Glomerular endothelial cell (primary cell): ENCODE measurements around the gene EIPR1. TPM values are rescaled to one million over a fixed set of nuclear protein-coding genes. Genes with fewer than 3 reads are reported as not detected.

Experiments
- DNase-seq: peaks from one replicate; pipeline ENCODE4 v3.0.0-alpha.2; 2011; ENCODE audit warnings: low read depth, low spot score; ENCODE audit errors: extremely low read depth
- total RNA-seq: library from RNA; depleted of rRNA; stranded (reverse); fragments of >200 nt; gene quantifications from 2 replicates; pipeline ENCODE4 v1.2.3, GENCODE V29; 2015

Gene EIPR1
- total RNA-seq, 1 donor from 2014 or later = 40.7 TPM

DNA sequence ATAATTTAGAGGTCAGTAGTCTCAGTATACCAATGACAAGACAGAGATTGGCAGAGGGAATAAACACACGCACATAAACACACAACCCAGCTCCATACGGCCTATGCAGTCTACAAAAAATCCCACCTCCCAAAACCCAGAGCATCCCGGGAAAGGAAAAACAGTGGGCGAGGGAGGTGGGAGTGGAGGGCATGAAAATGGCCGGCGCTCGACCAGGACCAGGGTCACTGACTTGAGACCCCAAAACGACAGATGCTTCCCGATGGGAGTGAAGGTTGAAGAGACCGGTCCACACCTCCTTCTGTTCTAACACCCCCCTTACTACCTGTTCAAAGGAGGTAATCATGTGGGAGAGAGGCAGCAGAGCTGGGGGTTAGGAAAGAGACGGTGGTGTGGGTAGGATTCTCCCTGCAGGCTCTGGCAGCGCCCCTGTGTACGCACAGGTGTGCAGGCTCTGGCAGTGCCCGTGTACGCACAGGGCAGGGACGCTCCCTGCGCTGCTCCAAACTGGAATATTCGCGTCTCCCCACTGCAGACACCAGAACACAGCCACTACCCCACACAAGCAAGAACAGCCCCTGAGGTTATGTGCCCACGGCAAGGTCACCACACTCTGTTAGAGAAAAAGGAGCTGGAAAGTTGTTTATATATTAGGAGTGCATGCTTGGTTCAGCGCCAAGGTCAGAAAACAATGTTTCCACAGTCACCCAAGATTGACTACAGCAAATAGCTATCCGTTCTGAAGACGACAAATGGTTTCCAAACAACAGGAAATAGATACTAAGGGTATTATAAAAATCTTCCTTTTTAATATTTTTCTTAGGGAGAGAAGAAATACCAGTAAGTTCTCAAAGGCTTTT is 67.9 kb downstream of the EIPR1 start:
- DNase-seq = no peak

DNA sequence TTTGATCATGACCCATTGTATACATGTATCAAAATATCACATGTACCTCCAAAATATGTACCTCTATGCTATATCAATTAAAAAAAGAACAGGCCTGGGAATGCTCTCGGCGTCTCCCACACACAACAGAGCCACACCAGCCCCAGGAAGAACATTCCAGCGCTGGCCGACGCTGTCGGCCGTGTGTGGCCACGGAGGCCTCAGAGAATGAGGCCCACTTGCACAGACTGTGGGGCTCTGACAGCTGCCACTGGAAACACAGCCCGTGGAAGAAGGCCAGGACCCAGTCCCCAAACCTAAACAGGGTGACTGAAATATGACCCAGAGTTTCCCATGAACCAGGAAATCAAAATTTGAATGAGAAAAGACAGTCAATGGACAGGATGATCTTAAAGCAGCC is 69.7 kb downstream of the EIPR1 start:
- DNase-seq = no peak

DNA sequence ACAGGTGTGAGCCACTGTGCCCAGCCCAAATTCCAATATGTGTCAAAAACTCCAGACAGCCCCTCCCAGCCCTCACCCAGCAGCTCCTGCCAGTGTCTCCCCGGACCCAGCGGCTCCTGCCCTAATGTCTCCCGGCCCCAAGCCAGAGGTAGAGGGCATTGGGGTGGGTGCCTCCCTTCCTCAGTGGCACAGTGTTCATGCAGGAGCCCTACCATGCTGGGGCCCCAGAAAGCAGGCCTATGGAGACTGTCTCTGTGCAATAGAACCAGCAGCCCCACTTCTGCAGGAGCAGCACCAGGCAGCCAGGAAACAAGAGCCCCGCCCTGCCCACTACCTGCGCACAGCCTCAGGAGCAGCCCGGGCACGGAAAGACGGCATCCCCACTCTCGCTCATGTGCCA is 70.4 kb downstream of the EIPR1 start:
- DNase-seq = no peak

DNA sequence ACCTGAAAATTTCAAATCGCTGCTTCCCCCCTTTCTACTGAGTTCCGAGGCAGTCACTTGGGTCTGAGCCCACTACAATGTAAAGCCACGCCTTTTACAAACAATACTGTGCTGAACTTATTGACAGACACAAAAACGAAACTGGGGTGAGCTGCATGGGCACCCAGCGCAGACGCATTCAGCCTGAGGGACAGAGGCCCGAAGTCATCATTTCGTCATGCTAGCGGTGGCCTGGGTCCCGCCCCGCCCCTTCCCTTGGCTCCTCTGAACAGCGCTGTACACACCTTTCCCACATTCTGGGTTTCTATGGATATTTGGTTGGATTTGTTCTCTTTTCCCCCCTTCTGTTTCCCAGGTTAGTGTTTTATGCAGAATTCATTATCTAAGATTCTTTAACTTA is 71.7 kb downstream of the EIPR1 start:
- no peak for DNase-seq

DNA sequence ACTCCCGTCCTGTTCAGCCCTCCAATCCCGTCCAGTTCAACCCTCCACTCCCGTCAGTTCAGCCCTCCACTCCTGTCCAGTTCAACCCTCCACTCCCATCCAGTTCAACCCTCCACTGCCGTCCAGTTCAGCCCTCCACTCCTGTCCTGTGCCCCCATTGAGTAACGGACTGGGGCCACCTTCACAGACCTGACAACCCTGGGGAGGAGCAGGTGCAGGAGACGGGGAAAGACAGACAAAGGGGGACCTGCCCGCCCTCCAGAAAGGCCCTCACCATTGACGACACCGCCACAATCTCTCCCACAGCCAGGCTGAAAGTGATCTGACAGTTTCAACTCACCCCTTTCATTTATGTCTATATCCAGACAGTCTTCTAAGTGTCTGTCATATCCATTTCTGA is 72.2 kb downstream of the EIPR1 start:
- DNase-seq = no peak

DNA sequence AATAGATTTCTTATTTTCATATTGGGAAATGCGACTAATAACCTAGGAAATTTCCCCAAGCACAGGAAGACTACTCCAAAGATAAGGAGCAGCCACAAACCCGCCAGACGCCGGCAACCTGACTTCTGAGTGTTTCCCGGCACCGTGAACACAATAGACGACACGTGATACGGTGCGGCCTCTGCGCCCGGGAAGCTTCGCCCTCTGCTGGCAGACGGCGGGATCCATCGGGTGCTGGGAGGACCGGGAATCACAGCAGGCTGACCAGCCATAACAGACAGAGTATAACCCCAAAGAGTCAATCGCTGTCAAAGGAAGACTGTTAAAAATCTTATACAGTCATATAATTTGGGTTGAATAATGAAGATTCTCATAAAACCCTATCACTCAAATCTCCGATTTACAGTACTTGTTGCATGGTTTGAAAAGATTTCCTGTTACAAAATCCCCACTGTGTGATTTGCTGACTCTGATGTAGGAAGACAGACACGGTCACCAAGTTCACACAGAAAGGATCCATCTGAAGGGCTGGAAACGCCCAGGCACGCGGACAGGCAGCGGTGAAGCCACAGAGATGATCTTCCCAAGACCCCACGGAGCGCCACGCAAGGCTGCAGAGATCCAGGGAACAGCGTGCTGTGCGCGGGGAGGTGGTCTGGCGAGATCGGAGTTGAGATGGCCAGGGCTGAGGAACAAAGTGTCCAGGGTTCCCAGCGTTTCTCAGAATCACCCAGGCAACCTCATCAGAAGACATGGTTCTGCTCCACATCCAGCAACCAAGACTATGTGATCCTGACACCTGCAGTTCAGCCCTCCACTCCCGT is 73.8 kb downstream of the EIPR1 start:
- peak; percentile 39 for DNase-seq

DNA sequence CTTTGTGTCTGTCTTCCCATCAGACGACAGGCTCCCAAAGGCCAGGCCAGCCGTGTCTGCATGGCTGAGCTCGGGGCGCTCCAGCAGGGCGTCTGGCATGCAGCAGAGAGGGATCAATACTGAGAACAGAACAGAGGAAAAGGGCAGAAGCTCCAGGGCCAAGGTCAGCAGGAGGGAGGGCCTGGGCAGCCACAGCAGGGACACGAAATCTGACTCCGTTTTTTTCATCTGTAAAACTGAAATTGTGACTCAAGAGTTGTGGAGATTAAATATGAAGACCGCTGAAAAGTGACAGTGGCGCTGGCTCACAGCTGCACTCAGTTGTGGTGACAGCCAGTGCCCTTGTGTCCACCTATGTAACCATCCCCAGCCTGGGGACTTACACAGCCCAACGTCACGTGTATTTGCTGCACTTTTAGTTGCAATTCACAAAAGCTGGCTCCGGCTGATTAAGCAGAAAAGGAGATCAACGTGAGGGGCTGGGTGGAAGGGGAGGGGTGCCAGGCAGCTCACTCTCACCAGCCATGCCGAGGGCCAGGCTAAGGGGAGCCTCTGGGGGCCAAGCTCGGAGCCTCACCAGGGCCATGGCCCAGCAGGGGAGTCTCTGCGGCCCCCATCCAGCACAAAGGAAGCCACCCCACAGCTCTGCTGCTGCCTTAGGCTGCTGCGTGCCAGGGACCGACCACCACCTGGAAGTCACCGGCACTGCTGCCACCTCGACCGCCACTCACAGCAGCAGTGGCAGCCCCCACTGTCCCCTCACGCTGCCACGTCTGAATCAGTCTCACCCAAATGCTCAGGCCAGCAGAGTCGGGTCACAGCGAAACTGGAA is 74.7 kb downstream of the EIPR1 start:
- no peak for DNase-seq

DNA sequence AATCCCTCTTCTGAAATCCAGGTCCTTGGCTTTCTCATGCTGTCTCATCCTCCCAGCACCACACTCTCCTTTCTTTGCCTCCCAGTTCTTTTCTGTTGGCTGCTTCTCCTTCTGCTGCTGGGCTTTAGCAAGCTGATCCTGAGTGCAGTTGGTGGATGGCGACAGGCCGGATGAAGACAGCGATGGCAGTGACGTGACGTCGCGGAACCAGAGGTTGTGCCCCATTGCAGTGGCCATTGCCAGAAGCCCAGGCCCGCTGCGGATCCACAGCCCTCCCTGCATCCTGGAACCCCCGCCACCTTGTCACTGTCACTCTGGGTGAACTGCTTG is 75.2 kb downstream of the EIPR1 start:
- DNase-seq = no peak

DNA sequence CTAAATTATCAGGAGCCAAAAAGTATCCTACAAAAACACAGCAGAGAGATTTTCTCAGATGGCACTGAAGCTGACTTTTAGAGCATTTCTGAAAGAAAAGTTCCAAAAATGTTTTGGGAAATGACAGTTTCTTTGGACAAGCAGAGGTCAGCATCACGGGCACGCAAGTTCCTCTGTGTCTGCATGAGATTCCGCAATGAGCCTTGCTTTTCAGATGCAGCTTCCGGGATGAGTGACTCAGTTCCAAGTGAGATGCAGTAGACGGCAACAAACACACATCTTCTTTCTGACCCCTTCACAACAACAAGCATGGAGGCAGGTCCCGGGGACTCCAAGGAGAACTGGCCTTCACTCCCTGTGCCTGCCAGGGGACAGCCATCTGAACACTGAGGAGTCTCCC is 76.6 kb downstream of the EIPR1 start:
- DNase-seq = no peak

DNA sequence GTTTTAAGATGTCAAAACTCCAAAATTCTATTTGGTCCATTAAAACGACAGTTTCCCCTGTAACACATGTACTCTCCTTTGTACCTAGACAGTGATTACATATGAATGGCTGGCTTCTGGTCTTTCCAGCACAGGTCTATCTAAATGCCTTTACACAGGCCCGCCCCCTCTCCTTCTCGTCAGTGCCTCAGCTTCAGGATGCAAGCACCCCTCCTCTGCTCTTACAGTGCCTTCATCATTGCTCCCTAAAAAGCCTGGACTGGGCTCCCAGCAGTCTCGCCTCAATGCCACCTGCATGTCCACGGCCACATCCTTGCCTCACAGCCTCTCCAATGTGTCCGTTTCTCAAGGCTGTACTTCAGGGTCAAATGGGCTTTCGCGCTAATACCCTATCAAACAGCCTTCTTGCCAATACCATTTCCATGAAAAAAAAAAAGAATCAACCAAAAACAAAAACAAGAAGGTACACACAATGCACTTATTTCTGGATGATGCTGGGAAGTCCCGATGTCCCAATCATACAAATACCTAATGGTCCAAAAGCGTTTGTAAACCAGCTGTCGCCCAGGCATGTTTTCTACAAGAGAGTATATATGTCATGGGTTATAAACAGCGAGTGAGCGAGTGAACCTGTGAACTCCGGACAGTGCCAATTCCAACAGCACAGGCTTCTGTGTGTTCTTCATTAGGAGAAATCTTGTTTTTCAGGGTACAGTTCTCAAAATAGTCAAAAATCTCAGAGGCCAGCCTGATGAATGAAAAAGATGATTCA is 77.2 kb downstream of the EIPR1 start:
- DNase-seq = no peak

DNA sequence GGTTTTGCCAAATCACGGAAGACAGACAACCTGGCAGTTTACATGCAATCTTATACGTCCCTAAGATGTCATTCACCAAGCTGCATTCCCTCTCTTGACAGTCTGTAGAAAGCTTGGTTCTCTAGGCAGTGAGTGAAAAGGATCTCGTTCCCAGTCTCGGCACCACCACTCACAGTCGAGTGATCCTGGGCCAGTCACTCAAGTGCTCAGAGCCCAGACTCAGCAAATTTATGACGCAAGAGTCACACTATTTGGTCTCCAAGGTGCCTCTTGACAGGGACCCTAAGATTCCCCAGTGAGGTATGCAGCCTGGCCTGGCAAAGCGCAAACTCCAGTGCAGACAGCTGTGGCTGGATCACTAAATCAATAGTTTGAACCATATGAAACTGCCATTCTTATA is 77.9 kb downstream of the EIPR1 start:
- no peak for DNase-seq

DNA sequence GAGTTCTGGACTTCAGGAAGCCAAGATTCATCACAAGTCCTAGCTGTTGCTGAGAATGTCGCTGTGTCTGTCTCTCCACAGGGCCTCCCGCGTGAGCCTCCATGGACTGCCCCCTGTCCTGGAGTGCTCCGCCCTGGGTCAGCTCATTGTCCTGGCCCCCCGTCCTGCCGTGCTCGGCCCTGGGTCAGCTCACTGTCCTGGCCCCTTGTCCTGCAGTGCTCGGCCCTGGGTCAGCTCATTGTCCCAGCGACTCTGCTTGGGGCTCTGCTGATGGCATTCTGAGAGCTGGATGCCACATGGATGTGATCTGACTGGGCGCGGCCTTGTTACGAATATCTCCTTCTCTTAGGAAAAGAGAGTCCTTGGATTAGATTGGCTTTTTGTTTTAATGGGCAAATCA is 78.5 kb downstream of the EIPR1 start:
- DNase-seq = no peak

DNA sequence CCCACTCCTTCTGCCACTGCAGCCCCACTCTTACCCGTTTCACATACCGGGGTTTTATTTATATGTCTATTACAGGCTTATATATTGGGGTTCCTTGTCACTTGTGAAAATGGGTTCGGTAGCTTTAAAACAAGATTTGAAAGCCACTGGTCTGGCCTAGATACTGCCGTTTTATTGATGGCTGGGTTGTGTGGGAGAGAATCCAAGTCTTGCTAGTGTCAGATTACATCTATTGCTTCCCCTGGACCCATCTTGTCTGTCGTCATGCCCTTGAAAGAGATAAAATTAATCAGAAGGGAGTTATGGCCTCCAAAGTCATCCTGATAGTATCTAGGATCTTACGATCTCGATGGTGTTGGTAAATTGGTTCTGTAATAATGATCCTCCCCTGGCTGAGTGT is 79.4 kb downstream of the EIPR1 start:
- DNase-seq = no peak

DNA sequence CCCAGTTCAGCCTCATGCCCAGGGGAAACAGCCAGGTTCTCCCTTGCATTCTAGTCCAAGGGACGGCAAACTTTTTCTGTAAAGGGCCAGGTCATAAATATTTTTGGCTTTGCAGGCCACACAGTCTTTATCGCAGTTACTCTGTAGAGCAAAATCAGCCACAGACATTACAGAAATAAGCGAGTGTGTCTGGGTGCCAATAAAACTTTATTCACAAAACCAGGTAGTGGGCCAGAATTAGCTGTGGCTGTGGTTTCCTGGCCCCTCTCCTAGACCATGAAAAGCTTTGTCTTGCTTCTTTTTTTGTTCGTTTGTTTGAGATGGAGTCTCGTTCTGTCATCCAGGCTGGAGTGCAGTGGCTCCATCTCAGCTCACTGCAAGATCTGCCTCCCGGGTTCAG is 80.1 kb downstream of the EIPR1 start:
- DNase-seq = no peak

DNA sequence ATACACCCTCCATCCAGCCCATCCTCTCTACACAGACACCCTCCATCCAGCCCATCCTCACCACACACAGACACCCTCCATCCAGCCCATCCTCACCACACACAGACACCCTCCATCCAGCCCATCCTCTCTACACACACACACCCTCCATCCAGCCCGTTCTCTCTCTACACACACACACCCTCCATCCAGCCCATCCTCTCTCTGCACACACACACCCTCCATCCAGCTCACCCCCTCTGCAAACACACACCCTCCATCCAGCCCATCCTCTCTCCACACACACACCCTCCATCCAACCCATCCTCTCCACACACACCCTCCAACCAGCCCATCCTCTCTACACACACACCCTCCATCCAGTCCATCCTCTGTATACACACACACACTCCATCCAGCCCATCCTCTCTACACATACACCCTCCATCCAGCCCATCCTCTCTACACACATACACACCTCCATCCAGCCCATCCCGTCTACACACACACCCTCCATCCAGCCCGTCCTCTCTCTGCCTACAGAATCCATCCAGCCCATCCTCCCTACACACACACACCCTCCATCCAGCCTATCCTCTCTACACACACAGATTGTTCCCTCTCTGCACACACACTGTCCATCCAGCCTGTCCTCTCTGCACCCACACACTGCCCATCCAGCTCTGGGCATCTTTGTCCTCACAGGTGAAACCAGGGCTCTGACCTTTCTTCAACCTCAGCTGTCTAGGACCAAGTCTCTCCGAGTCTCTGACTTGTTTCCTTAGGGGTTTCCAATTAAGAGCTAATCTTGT is 81.2 kb downstream of the EIPR1 start:
- no peak for DNase-seq

DNA sequence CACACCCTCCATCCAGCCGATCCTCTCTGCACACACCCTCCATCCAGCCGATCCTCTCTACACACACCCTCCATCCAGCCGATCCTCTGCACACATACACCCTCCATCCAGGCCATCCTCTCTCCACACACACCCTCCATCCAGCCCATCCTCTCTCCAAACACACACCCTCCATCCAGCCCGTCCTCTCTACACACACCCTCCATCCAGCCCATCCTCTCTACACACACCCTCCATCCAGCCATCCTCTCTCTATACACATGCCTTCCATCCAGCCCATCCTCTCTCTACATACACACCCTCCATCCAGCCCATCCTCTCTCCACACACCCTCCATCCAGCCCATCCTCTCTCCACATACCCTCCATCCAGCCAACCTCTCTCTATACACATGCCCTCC is 83.1 kb downstream of the EIPR1 start:
- DNase-seq = no peak

DNA sequence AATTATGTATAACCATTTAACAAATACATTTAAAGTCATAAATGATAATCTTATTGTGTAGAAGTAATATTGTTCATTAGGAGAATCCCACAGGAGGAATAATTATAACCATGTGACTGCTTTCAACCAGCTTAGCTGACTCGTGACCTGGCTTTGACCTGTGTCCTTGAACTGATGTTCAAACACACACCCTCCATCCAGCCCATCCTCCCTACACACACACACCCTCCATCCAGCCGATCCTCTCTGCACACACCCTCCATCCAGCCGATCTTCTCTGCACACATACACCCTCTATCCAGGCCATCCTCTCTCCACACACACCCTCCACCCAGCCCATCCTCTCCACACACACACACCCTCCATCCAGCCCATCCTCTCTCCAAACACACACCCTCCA is 83.5 kb downstream of the EIPR1 start:
- no peak for DNase-seq

DNA sequence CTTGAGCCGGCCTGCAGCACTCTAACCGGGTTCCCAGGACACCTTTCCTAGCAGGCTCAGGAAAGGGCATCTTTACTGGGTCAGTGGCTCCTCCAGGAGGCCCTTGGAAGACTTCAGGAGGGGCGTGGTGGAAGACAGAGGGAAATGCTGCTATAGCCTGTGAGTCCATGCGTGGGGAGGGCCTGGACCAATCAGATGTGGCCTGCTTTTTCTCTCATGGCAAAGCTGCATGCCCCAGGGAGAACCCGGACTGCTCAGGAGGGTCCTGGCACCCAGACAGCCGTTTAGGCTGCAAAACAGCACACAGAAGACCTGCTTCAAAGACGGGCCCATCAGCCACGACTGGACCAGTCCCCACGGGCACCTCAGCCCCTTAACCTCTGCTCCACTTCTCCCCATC is 84.4 kb downstream of the EIPR1 start:
- no peak for DNase-seq

DNA sequence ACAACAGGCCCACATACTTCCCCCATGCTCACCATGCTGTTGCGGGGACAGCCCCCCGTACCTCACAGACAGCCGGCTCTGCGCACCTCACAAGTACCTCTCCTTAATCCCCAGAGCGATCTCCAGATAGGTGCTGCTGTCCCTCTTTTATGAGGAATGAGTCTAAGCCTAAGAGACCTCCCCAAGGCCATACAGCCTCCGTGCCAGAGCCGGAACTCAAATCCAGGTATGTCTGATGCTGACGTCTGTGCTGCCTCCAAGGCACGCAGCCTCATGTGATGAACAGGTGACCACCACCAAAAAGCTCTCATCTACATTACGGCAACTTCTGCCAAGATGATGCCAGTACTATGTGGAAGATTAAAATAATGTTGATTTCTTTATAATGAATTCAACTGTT is 85.2 kb downstream of the EIPR1 start:
- no peak for DNase-seq

DNA sequence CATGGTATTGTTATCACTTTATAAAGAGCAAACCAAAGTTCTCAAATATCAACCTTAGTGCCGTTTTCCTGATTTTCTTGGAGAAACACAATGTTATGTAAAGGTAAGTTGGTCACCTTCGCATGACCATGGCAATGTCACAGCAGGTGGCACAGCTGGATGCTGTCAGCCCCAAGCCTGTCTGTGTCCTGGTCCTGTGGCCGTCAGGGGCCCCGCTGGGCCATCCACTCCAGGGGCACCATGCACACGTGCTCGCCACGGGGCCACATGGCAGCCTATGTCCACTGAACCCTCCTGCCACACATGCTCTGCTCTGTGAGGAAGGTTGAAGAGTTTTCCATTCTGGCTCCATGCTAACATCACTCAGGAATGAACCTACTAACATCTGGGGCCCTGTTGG is 85.9 kb downstream of the EIPR1 start:
- DNase-seq = no peak
